GM04503 (cell line): ENCODE measurements around the gene SHANK2.

Experiments used
- DNase-seq: peaks from one replicate; pipeline ENCODE4 v3.0.0-alpha.2; 2012; ENCODE audit warnings: low read depth

The SHANK2 gene

GRCh38 chr11:71252269-71252769 lies at the start of gene SHANK2:
TSS of gene SHANK2 (minus strand) at chr11:71252577. CDS start at chr11:71147326, 105,251 bp downstream.
- DNase-seq, result no peak

GRCh38 chr11:71301858-71302533 lies 49.6 kb upstream of the SHANK2 start:
- DNase-seq, result no peak

- DNase-seq, result no peak
Observed at GRCh38 chr11:71301046-71301857, 48.9 kb upstream of the SHANK2 start.

GRCh38 chr11:71300187-71300586 lies 47.8 kb upstream of the SHANK2 start:
- DNase-seq, result no peak

- no peak for DNase-seq
Observed at GRCh38 chr11:71298761-71299181, 46.4 kb upstream of the SHANK2 start.

GRCh38 chr11:71298016-71298550 lies 45.7 kb upstream of the SHANK2 start:
- no peak for DNase-seq

GRCh38 chr11:71294846-71295600 lies 42.6 kb upstream of the SHANK2 start:
- no peak for DNase-seq

- no peak for DNase-seq
Observed at GRCh38 chr11:71293961-71294782, 41.8 kb upstream of the SHANK2 start.

- peak; percentile 99 for DNase-seq
Observed at GRCh38 chr11:71286701-71287643, 34.6 kb upstream of the SHANK2 start.

GRCh38 chr11:71285111-71285510 lies 32.7 kb upstream of the SHANK2 start:
- no peak for DNase-seq

- DNase-seq, result no peak
Observed at GRCh38 chr11:71284525-71285092, 32.2 kb upstream of the SHANK2 start.

- no peak for DNase-seq
Observed at GRCh38 chr11:71283971-71284441, 31.6 kb upstream of the SHANK2 start.

GRCh38 chr11:71282581-71283351 lies 30.4 kb upstream of the SHANK2 start:
- no peak for DNase-seq

GRCh38 chr11:71281831-71282230 lies 29.5 kb upstream of the SHANK2 start:
- no peak for DNase-seq

GRCh38 chr11:71281204-71281603 lies 28.8 kb upstream of the SHANK2 start:
- no peak for DNase-seq

- no peak for DNase-seq
Observed at GRCh38 chr11:71279916-71280645, 27.7 kb upstream of the SHANK2 start.

GRCh38 chr11:71272161-71272560 lies 19.8 kb upstream of the SHANK2 start:
- DNase-seq, result no peak
